Measurements from ENCODE around the gene NAV2. TPM values are rescaled to one million over a fixed set of nuclear protein-coding genes. Genes with fewer than 3 reads are reported as not detected.
A peak's percentile ranks its signal among the peaks of the same experiment; 100 is the strongest.

The NAV2 gene
- total and polyA plus RNA-seq, 5 experiments from 2014 or later = 0.06 to 4.2 (median 1.1) TPM; not detected in 1

DNA sequence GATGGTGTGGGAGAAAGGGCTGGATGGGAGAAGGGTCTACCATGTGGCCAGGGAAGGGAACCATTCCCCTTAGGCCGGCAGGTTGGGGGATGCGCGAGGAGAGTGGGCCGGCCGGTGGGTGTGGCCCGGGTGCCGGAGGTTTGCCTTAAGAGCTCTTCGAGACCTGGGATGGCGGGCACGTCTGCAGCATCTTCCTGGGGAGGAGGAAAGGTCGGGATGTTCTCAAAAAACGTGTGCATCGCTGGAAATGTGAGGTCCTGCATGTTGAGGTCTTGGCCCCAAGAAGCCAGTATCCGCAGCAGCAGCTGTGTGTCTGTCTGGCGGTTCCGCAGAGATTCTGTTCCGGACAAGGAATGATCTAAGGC lies 1.4 kb downstream of the NAV2 start:
- H3K9me3 Mint-ChIP-seq = peaks cover 0 to 2% (median 0%) of the 10 kb centered on the region in 9 donors
- peak overlapping the region in 4 of 10 donors; percentile 46 to 88 (median 69) for H3K27ac Mint-ChIP-seq
- ATAC-seq = no peak
- no peaks in the 10 kb centered on the region for H3K36me3 Mint-ChIP-seq
- H3K27me3 Mint-ChIP-seq = peaks cover 14 to 49% (median 39%) of the 10 kb centered on the region in 5 donors
- POLR2A ChIA-PET = interaction anchor here (1.0 kb wide), 1 partner anchor 10 kb away, joined by 6 read pairs; no protein-coding TSS in a partner anchor
- DNase-seq = no peak
- H3K4me1 Mint-ChIP-seq = peaks cover 15 to 31% (median 25%) of the 10 kb centered on the region in 4 donors
- H3K4me3 Mint-ChIP-seq = peak overlapping the region; percentile 82 to 92 (median 90)

DNA sequence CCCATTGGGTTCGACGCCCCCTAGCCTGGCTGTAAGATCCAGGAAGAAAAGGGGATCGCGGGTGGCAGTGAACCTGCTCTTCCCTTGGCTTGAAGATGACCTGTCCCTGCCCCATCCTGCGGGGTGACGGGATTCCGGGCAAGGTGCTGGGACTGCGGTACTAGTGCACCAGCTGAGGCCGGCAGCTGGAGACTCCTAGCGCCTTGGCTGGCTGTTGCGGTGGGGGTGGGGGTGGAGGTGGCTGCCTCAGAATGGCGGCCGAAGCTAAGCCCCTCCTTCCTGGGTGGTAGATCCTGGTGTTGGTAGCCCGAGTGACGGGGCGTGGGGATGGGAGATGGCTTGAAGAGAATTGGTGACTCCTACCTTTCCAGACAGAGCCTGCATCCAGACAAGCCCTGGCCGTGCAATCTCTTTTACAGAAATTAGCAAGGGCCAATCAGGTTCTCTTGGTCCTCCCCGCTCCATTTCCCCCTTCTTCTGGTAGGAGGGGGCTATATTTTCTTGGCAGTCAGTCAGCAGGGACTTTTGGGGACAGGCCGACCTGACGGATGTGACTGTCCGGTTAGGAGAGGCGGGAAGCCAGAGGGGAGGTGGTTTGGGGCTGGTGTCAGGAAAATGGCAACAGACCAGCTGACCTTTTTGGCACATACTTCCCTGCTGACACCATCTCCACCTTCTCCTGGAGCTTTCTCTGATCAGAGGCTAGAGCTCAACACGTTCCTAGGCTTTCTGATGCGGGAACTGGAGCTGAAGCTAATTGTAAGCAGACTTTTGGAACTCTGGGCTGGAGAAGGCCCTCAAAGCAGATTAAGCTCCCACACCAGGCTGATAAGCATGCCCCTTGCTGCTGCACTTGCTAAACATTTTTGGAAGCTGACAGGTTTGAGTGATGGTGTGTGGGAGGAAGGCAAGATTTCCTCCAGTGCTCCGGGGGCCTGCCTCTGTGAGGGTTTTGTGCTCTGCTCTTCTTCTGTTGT lies 2.0 kb downstream of the NAV2 start:
- DNase-seq = no peak
- no peak for ATAC-seq
- POLR2A ChIA-PET = interaction anchor here (1.0 kb wide), 1 partner anchor 9 kb away, joined by 6 read pairs; no protein-coding TSS in a partner anchor
- Mint-ChIP-seq H3K27me3 (peaks cover 15 to 47% (median 39%) of the 10 kb centered on the region in 5 donors), H3K4me1 (peaks cover 15 to 31% (median 25%) of the 10 kb centered on the region in 4 donors), H3K36me3 (no peaks in the 10 kb centered on the region), H3K4me3 (peak overlapping the region; percentile 82 to 92 (median 90)), H3K9me3 (peaks cover 0 to 2% (median 0%) of the 10 kb centered on the region in 9 donors), H3K27ac (peak overlapping the region in 2 of 10 donors; percentile 46 to 88)

DNA sequence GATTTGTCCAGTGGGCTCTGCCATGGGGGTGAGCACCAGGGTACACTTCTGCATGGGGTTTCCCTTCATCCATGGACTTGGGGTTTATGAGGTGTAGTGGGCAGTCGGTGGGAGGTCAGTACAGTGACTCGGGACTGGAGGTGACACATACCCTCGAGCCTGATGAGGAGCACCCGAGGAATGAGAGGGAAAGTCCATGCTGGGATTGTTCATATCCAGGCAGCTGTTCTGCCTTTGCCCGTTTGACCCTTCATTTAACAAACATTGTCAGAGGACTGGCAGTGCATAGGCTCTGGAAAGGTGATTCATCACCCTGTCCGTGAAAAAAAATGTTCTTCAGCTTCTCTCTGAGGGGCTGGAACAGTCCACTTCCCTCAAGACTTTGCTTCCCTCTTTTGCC lies 2.7 kb downstream of the NAV2 start:
- Mint-ChIP-seq H3K4me1 (peaks cover 15 to 31% (median 25%) of the 10 kb centered on the region in 4 donors), H3K36me3 (no peaks in the 10 kb centered on the region), H3K4me3 (peak overlapping the region in 8 of 10 donors; percentile 15 to 88 (median 66)), H3K27ac (no peak overlapping the region), H3K27me3 (peaks cover 15 to 47% (median 39%) of the 10 kb centered on the region in 5 donors), H3K9me3 (peaks cover 0 to 2% (median 0%) of the 10 kb centered on the region in 9 donors)
- ATAC-seq = no peak
- POLR2A ChIA-PET = no interaction called here
- DNase-seq = no peak

DNA sequence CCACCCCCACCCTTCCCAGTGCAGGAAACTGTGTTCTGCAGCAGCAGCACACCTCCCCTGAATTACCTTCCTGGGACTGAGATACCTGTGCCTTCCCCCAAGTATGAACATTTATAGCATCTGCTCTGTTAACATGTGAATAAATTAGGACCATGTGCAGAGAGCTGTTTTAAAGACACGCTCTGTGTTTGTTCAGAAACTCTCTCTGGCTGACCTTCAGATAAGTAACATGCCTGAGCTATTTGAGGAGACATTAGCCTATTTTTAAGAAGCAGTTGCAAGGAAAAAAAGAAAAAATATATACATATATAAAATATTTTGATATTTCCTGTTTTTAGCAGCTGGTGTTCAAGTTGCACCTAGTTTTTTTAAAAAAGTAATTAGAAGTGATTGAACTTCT lies 5.4 kb downstream of the NAV2 start:
- Mint-ChIP-seq H3K36me3 (no peaks in the 10 kb centered on the region), H3K9me3 (peaks cover 0 to 2% (median 0%) of the 10 kb centered on the region in 9 donors), H3K27me3 (peaks cover 15 to 43% (median 36%) of the 10 kb centered on the region in 5 donors), H3K27ac (no peak overlapping the region), H3K4me3 (no peak overlapping the region), H3K4me1 (peaks cover 9 to 26% (median 23%) of the 10 kb centered on the region in 4 donors)
- POLR2A ChIA-PET = no interaction called here
- ATAC-seq (no peak), DNase-seq (no peak)

DNA sequence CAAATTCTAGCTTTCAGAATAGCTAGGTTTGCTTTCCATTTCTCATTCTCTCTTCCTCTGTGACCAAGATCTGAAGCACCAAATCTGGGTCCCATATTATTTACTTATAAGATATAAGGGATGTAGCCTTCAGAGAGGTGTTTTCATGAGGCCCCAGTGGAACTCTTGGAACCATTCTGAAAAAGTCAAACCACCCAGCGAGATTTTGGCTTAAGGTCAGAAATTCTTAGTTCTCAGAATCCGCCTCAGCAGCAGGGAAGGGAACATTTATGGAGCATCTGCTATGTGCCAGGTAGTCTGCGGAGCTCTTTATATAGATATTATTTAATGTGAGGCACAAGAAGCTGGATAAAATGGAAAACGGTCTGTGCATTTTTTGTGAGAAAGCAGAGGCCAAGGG lies 6.3 kb downstream of the NAV2 start:
- no peak overlapping the region for H3K27ac Mint-ChIP-seq
- H3K4me1 Mint-ChIP-seq = peaks cover 12 to 27% (median 26%) of the 10 kb centered on the region in 4 donors
- ATAC-seq = no peak
- H3K4me3 Mint-ChIP-seq = no peak overlapping the region
- DNase-seq = no peak
- H3K27me3 Mint-ChIP-seq = peaks cover 13 to 38% (median 32%) of the 10 kb centered on the region in 5 donors
- POLR2A ChIA-PET = no interaction called here
- H3K36me3 Mint-ChIP-seq = no peaks in the 10 kb centered on the region
- H3K9me3 Mint-ChIP-seq = peaks cover 0 to 2% (median 0%) of the 10 kb centered on the region in 9 donors

DNA sequence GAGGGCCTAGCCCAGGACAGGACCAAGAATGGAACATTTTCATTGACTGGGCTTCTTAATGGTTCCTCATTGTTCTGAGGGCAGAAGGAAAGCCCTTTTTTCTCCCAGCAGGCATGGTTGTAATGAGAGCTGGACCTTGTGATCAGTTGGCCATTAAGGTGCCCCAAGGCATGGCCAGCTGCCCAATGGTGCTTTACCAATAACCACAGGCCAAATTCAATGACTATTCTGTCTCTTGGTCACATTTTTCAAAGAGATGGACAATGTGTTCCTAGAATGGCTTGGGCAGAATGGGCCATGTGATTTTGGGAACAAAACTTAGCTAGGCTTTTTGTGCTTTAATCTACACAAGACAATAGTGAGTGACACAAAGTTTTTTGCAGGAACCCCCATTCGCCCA lies 7.3 kb downstream of the NAV2 start:
- POLR2A ChIA-PET = interaction anchor here (0.7 kb wide), 1 partner anchor 42 kb away, joined by 3 read pairs; no protein-coding TSS in a partner anchor
- no peak overlapping the region for H3K27ac Mint-ChIP-seq
- H3K9me3 Mint-ChIP-seq = no peaks in the 10 kb centered on the region

DNA sequence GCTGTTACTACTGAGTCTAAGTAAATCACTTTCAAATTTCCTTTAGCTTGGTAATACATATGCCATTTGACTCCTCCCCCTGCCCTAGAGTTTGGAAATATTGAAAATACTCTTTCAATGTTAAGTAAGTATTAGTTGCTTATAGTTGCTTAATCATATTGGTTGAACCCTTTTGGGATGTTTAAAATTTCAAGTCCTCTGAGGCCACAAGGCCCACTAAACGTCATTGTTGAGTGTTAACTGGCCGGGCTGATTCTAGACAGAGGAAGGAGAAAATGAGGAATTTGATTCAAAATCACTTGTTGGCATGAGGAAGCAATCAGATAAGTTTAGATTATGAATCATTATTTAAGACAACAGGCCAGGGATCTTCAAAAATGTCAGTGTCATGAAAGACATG lies 8.5 kb downstream of the NAV2 start:
- POLR2A ChIA-PET = no interaction called here
- peaks cover 8 to 28% (median 23%) of the 10 kb centered on the region in 4 donors for H3K4me1 Mint-ChIP-seq

More for the DNA sequence above, 7.3 kb downstream of the NAV2 start:
- H3K36me3 Mint-ChIP-seq = no peaks in the 10 kb centered on the region
- H3K27me3 Mint-ChIP-seq = peaks cover 9 to 27% (median 24%) of the 10 kb centered on the region in 5 donors
- DNase-seq (no peak), ATAC-seq (no peak)
- peaks cover 11 to 28% (median 25%) of the 10 kb centered on the region in 4 donors for H3K4me1 Mint-ChIP-seq
- H3K4me3 Mint-ChIP-seq = no peak overlapping the region

DNA sequence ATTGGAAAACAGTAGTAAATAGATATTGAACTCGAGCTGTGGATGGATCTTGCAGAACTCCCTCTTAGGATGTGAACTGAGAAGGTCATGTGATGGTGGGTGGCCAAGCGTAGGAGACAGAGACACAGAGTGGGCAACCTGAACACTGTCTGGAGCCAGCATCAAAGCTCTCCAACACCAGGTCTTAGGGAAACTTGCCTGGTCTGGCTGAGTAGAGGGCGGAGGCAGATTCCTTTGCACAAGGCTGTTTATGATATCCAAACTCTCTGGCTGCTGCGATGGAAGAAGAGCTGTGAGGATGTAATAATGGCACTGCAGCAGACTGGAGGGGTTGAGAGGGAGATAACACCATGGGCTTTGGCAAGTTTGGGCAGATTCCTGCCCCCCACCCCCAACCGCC lies 10.1 kb downstream of the NAV2 start:
- Mint-ChIP-seq H3K27ac (peak overlapping the region in 5 of 10 donors; percentile 42 to 97 (median 94)), H3K4me1 (peaks cover 8 to 28% (median 23%) of the 10 kb centered on the region in 4 donors), H3K27me3 (peaks cover under 1 to 5% (median 2%) of the 10 kb centered on the region in 5 donors), H3K36me3 (no peaks in the 10 kb centered on the region), H3K4me3 (peak overlapping the region in 6 of 10 donors; percentile 4 to 48 (median 30)), H3K9me3 (no peaks in the 10 kb centered on the region)
- no peak for DNase-seq
- ATAC-seq = no peak
- POLR2A ChIA-PET = interaction anchor here (2.1 kb wide), 1 partner anchor 11 kb away, joined by 6 read pairs; no protein-coding TSS in a partner anchor

More for the DNA sequence above, 8.5 kb downstream of the NAV2 start:
- Mint-ChIP-seq H3K4me3 (no peak overlapping the region), H3K27ac (peak overlapping the region in 1 of 10 donors; percentile 61), H3K27me3 (peaks cover 7 to 15% (median 12%) of the 10 kb centered on the region in 5 donors), H3K36me3 (no peaks in the 10 kb centered on the region), H3K9me3 (no peaks in the 10 kb centered on the region)
- DNase-seq (no peak), ATAC-seq (no peak)

DNA sequence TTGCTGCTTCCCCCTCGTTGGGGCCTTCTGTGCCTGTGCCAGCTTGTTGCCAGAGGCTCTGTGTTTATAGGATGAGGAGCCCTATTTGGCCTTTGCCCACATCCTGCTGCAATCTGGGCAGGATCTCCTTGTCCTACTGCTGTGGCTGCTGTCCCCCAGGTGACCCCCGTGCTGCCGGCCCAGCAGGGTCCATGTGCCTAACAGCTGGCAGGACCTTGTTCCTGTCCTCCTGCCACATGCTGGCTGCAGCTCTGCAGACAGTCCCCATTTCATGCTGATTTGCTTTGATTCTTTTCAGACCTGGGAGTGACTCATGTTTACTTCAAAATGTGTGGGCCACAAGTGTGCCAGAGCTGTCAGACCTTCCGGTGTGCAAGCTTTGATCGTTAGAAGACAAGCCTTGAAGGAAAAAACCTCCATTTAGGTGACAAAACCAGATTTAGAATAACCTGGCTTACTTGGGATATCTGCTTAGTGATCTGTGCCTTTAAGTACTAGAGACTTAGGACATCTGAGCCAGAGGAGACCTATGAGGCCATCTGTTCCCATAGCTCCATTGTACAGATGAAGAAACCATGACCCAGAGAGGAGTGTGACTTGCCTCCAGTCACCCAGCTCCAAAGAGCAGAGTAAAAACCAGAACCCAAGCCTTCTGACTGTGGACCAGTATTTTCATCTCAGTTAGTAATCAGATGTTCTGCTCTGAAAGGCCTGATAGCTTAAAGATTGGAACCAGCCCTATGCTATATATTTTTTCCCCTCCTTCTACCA lies 11.1 kb downstream of the NAV2 start:
- Mint-ChIP-seq H3K27me3 (peaks cover 0 to 2% (median 0%) of the 10 kb centered on the region in 5 donors), H3K4me1 (peaks cover 8 to 28% (median 23%) of the 10 kb centered on the region in 4 donors), H3K4me3 (peak overlapping the region; percentile 6 to 69 (median 54)), H3K27ac (peak overlapping the region in 9 of 10 donors; percentile 41 to 97 (median 91)), H3K36me3 (no peaks in the 10 kb centered on the region), H3K9me3 (no peaks in the 10 kb centered on the region)
- ATAC-seq (peak; percentile 83 to 93), DNase-seq (peak in 6 of 10 donors; percentile 21 to 69 (median 34))
- POLR2A ChIA-PET = interaction anchor here (2.0 to 2.1 kb wide), 2 partner anchors 9 to 12 kb away, joined by 6 read pairs; no protein-coding TSS in a partner anchor

DNA sequence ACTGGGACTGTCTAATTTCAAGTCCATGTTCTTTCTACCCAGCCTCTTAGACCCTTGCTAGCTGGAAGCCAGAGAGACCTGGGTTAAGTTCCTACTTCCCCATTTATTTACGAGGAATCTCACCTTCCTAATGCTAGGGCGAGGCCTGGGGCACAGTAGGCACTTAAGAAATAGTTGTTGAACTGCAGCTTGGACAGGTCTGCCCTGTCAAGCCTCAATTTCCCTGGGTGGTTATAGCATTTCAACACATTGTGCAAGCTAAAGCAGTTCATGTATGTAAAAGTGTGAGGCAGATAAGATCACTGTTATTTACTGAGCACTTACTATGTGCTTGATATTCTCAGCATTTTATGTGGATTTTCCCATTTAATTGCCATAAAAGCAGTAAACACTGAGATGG lies 12.1 kb downstream of the NAV2 start:
- H3K27me3 Mint-ChIP-seq = no peaks in the 10 kb centered on the region
- H3K4me3 Mint-ChIP-seq = no peak overlapping the region
- H3K9me3 Mint-ChIP-seq = no peaks in the 10 kb centered on the region
- DNase-seq (no peak), ATAC-seq (no peak)
- POLR2A ChIA-PET = interaction anchor here (2.0 kb wide), 1 partner anchor 10 kb away, joined by 6 read pairs; no protein-coding TSS in a partner anchor
- H3K36me3 Mint-ChIP-seq = no peaks in the 10 kb centered on the region
- H3K4me1 Mint-ChIP-seq = peaks cover 8 to 28% (median 23%) of the 10 kb centered on the region in 4 donors
- peak overlapping the region in 3 of 10 donors; percentile 63 to 95 (median 92) for H3K27ac Mint-ChIP-seq

DNA sequence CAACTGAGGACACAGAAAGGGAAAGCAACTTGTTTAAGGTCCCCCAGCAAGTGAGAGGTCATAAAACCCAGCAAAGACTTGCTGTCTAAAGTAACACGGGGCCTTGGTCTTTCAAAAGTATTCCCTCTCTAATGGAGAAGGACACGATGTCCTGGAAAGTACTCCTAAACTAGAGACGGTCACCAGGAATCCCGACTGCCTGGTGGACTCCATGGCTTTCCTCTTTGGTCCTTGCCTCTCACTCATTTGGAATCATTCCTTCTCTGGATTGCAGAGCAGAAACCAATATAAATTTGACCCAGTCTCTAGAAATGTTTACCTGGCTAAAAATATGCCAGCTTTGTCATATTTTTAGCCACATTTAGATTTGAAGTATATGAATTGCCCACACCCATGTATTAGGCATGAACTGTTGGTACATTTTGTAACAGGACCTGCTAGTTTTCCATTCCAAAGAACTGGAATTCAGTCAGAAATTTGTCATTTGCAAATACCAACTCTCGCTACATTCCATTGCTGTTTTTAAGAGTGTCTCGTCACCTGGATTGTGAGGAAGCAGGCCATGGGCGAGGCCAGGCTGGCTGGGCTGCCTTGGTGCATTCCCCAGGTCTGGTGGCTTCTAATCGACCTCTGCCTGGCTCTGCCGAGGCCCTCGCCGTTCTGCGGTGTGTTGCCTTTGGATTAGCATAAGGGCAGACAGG lies 12.9 kb downstream of the NAV2 start:
- H3K4me1 Mint-ChIP-seq = peaks cover 8 to 28% (median 23%) of the 10 kb centered on the region in 4 donors
- no peaks in the 10 kb centered on the region for H3K27me3 Mint-ChIP-seq
- H3K36me3 Mint-ChIP-seq = no peaks in the 10 kb centered on the region
- no peak overlapping the region for H3K4me3 Mint-ChIP-seq
- DNase-seq (no peak), ATAC-seq (no peak)
- no peaks in the 10 kb centered on the region for H3K9me3 Mint-ChIP-seq
- POLR2A ChIA-PET = no interaction called here
- H3K27ac Mint-ChIP-seq = peak overlapping the region in 4 of 10 donors; percentile 36 to 63 (median 54)
